Endothelial cell of umbilical vein (primary cell): ENCODE measurements around the gene GSTA1.

Source experiments
- CTCF ChIP-seq, 2 donors: IDR thresholded peaks; 1 replicate in 1 of 2; 2 replicates in 1 of 2; pipeline ENCODE4 v1.5.1; 2011; ENCODE audit warnings: low read length in 2 of 2, mild to moderate bottlenecking in 2 of 2, moderate library complexity in 2 of 2, control low read depth in 1 of 2, inconsistent platforms in 1 of 2, low read depth in 1 of 2; ENCODE audit not compliant: insufficient read depth in 1 of 2; ENCODE audit errors: extremely low read depth in 1 of 2
- EZH2 ChIP-seq: IDR thresholded peaks from 2 replicates; pipeline ENCODE4 v1.6.1; 2012; ENCODE audit warnings: borderline replicate concordance, low read depth, mild to moderate bottlenecking, moderate library complexity, low read length, inconsistent platforms; ENCODE audit not compliant: severe bottlenecking
- FOS ChIP-seq: IDR thresholded peaks from 2 replicates; pipeline ENCODE4 v1.6.1; 2011; ENCODE audit warnings: mild to moderate bottlenecking, low read length, moderate library complexity, borderline replicate concordance; ENCODE audit not compliant: insufficient read depth
- JUN ChIP-seq: IDR thresholded peaks from 2 replicates; pipeline ENCODE4 v1.6.1; 2011; ENCODE audit warnings: borderline replicate concordance, low read depth; ENCODE audit not compliant: insufficient read length, insufficient read depth
- MYC ChIP-seq: IDR thresholded peaks from one replicate; pipeline ENCODE4 v1.6.1; 2011; ENCODE audit warnings: mild to moderate bottlenecking, low read depth, low read length
- POLR2A ChIP-seq: IDR thresholded peaks from 2 replicates; pipeline ENCODE4 v1.6.1; 2012; ENCODE audit warnings: low read depth, mild to moderate bottlenecking, control low read depth, low read length
- POLR2AphosphoS5 ChIP-seq: IDR thresholded peaks from 2 replicates; pipeline ENCODE4 v1.6.1; 2012; ENCODE audit warnings: low read depth, mild to moderate bottlenecking, control low read depth, low read length, moderate library complexity; ENCODE audit not compliant: insufficient read depth

GRCh38 chr6:52788478-52788877, 15.1 kb downstream of the GSTA1 start:
- TF ChIP-seq CTCF (IDR thresholded peaks at IDR 0.05; ENCODE audit: extremely low read depth in 1 of 2, insufficient read depth in 1 of 2, low read depth in 1 of 2, low read length in 2 of 2) (no peak), JUN (no peak), POLR2AphosphoS5 (no peak), POLR2A (no peak), EZH2 (no peak), MYC (no peak), FOS (no peak)
